ENCODE data around the gene DDX27. TPM values are rescaled to one million over a fixed set of nuclear protein-coding genes. Genes with fewer than 3 reads are reported as not detected.

DDX27 gene
- polyA plus RNA-seq, 1 donor, result 51.2 TPM

- Histone ChIP-seq H3K4me3 (ENCODE audit: low read length) (no peak overlapping the region), H3K36me3 (ENCODE audit: control insufficient read depth, insufficient read depth, low read length) (peaks cover 91% of the 10 kb centered on the region), H3K27me3 (ENCODE audit: control insufficient read depth, insufficient read depth, low read length) (no peaks in the 10 kb centered on the region), H3K4me1 (ENCODE audit: control insufficient read depth, insufficient read depth, low read length) (no peaks in the 10 kb centered on the region), H3K27ac (ENCODE audit: low read length) (no peak overlapping the region), H3K9me3 (ENCODE audit: control insufficient read depth, low read depth, low read length) (no peaks in the 10 kb centered on the region)
- peak in 1 of 2 donors; percentile 47 for DNase-seq
- WGBS (ENCODE audit: insufficient coverage, low lambda C conversion rate), result no CpG with 5 or more reads among the region's 3 CpGs
Measured at GRCh38 chr20:49245921-49246740, 26.9 kb downstream of the DDX27 start.

- WGBS (ENCODE audit: insufficient coverage, low lambda C conversion rate), result 100% methylated on average over 1 of the region's 8 CpGs
- no peak for DNase-seq
- Histone ChIP-seq H3K4me1 (ENCODE audit: control insufficient read depth, insufficient read depth, low read length) (no peaks in the 10 kb centered on the region), H3K27me3 (ENCODE audit: control insufficient read depth, insufficient read depth, low read length) (no peaks in the 10 kb centered on the region), H3K36me3 (ENCODE audit: control insufficient read depth, insufficient read depth, low read length) (peaks cover 90% of the 10 kb centered on the region), H3K9me3 (ENCODE audit: control insufficient read depth, low read depth, low read length) (no peaks in the 10 kb centered on the region), H3K27ac (ENCODE audit: low read length) (no peak overlapping the region), H3K4me3 (ENCODE audit: low read length) (no peak overlapping the region)
Measured at GRCh38 chr20:49247169-49247723, 28.0 kb downstream of the DDX27 start.

GRCh38 chr20:49247792-49248191 lies 28.6 kb downstream of the DDX27 start:
- Histone ChIP-seq H3K4me1 (ENCODE audit: control insufficient read depth, insufficient read depth, low read length) (no peaks in the 10 kb centered on the region), H3K9me3 (ENCODE audit: control insufficient read depth, low read depth, low read length) (no peaks in the 10 kb centered on the region), H3K4me3 (ENCODE audit: low read length) (no peak overlapping the region), H3K27ac (ENCODE audit: low read length) (no peak overlapping the region), H3K27me3 (ENCODE audit: control insufficient read depth, insufficient read depth, low read length) (no peaks in the 10 kb centered on the region), H3K36me3 (ENCODE audit: control insufficient read depth, insufficient read depth, low read length) (peaks cover 91% of the 10 kb centered on the region)
- no peak for DNase-seq
- no CpG with 5 or more reads among the region's 5 CpGs for WGBS (ENCODE audit: insufficient coverage, low lambda C conversion rate)

GRCh38 chr20:49248301-49248700 lies 29.1 kb downstream of the DDX27 start:
- WGBS (ENCODE audit: insufficient coverage, low lambda C conversion rate), result no CpG with 5 or more reads among the region's 10 CpGs
- no peaks in the 10 kb centered on the region for H3K27me3 ChIP-seq (ENCODE audit: control insufficient read depth, insufficient read depth, low read length)

GRCh38 chr20:49248879-49249665 lies 29.9 kb downstream of the DDX27 start:
- Histone ChIP-seq H3K4me3 (ENCODE audit: low read length) (no peak overlapping the region), H3K4me1 (ENCODE audit: control insufficient read depth, insufficient read depth, low read length) (no peaks in the 10 kb centered on the region), H3K27ac (ENCODE audit: low read length) (no peak overlapping the region), H3K27me3 (ENCODE audit: control insufficient read depth, insufficient read depth, low read length) (no peaks in the 10 kb centered on the region), H3K36me3 (ENCODE audit: control insufficient read depth, insufficient read depth, low read length) (peaks cover 90% of the 10 kb centered on the region), H3K9me3 (ENCODE audit: control insufficient read depth, low read depth, low read length) (no peaks in the 10 kb centered on the region)
- no peak for DNase-seq
- no CpG with 5 or more reads among the region's 18 CpGs for WGBS (ENCODE audit: insufficient coverage, low lambda C conversion rate)

More at GRCh38 chr20:49248301-49248700, 29.1 kb downstream of the DDX27 start:
- no peak overlapping the region for H3K4me3 ChIP-seq (ENCODE audit: low read length)
- H3K4me1 ChIP-seq (ENCODE audit: control insufficient read depth, insufficient read depth, low read length), result no peaks in the 10 kb centered on the region
- H3K9me3 ChIP-seq (ENCODE audit: control insufficient read depth, low read depth, low read length), result no peaks in the 10 kb centered on the region
- H3K27ac ChIP-seq (ENCODE audit: low read length), result no peak overlapping the region
- no peak for DNase-seq
- H3K36me3 ChIP-seq (ENCODE audit: control insufficient read depth, insufficient read depth, low read length), result peaks cover 90% of the 10 kb centered on the region

GRCh38 chr20:49252556-49253350 lies 33.5 kb downstream of the DDX27 start:
- WGBS (ENCODE audit: insufficient coverage, low lambda C conversion rate), result 100% methylated on average over 1 of the region's 6 CpGs
- DNase-seq, result no peak
- peaks cover 90% of the 10 kb centered on the region for H3K36me3 ChIP-seq (ENCODE audit: control insufficient read depth, insufficient read depth, low read length)
- H3K9me3 ChIP-seq (ENCODE audit: control insufficient read depth, low read depth, low read length), result no peaks in the 10 kb centered on the region
- no peaks in the 10 kb centered on the region for H3K4me1 ChIP-seq (ENCODE audit: control insufficient read depth, insufficient read depth, low read length)
- H3K27me3 ChIP-seq (ENCODE audit: control insufficient read depth, insufficient read depth, low read length), result no peaks in the 10 kb centered on the region
- H3K27ac ChIP-seq (ENCODE audit: low read length), result no peak overlapping the region
- H3K4me3 ChIP-seq (ENCODE audit: low read length), result no peak overlapping the region

- Histone ChIP-seq H3K27me3 (ENCODE audit: control insufficient read depth, insufficient read depth, low read length) (no peaks in the 10 kb centered on the region), H3K36me3 (ENCODE audit: control insufficient read depth, insufficient read depth, low read length) (peaks cover 81% of the 10 kb centered on the region), H3K4me3 (ENCODE audit: low read length) (no peak overlapping the region), H3K9me3 (ENCODE audit: control insufficient read depth, low read depth, low read length) (no peaks in the 10 kb centered on the region), H3K4me1 (ENCODE audit: control insufficient read depth, insufficient read depth, low read length) (no peaks in the 10 kb centered on the region), H3K27ac (ENCODE audit: low read length) (no peak overlapping the region)
- WGBS (ENCODE audit: insufficient coverage, low lambda C conversion rate), result no CpG with 5 or more reads among the region's 6 CpGs
- DNase-seq, result no peak
Measured at GRCh38 chr20:49256261-49256660, 37.0 kb downstream of the DDX27 start.

- Histone ChIP-seq H3K36me3 (ENCODE audit: control insufficient read depth, insufficient read depth, low read length) (peaks cover 78% of the 10 kb centered on the region), H3K4me3 (ENCODE audit: low read length) (no peak overlapping the region), H3K27ac (ENCODE audit: low read length) (no peak overlapping the region), H3K27me3 (ENCODE audit: control insufficient read depth, insufficient read depth, low read length) (no peaks in the 10 kb centered on the region), H3K9me3 (ENCODE audit: control insufficient read depth, low read depth, low read length) (no peaks in the 10 kb centered on the region), H3K4me1 (ENCODE audit: control insufficient read depth, insufficient read depth, low read length) (no peaks in the 10 kb centered on the region)
- DNase-seq, result no peak
- WGBS (ENCODE audit: insufficient coverage, low lambda C conversion rate), result 92% methylated on average over 2 of the region's 4 CpGs
Measured at GRCh38 chr20:49259284-49259683, 40.1 kb downstream of the DDX27 start.

GRCh38 chr20:49259799-49260198 lies 40.6 kb downstream of the DDX27 start:
- Histone ChIP-seq H3K27ac (ENCODE audit: low read length) (no peak overlapping the region), H3K4me1 (ENCODE audit: control insufficient read depth, insufficient read depth, low read length) (no peaks in the 10 kb centered on the region), H3K4me3 (ENCODE audit: low read length) (no peak overlapping the region), H3K9me3 (ENCODE audit: control insufficient read depth, low read depth, low read length) (no peaks in the 10 kb centered on the region), H3K27me3 (ENCODE audit: control insufficient read depth, insufficient read depth, low read length) (no peaks in the 10 kb centered on the region), H3K36me3 (ENCODE audit: control insufficient read depth, insufficient read depth, low read length) (peaks cover 78% of the 10 kb centered on the region)
- WGBS (ENCODE audit: insufficient coverage, low lambda C conversion rate), result no CpG with 5 or more reads among the region's 2 CpGs
- DNase-seq, result no peak

GRCh38 chr20:49260218-49260617 lies 41.0 kb downstream of the DDX27 start:
- H3K4me3 ChIP-seq (ENCODE audit: low read length), result no peak overlapping the region
- no peak for DNase-seq
- H3K4me1 ChIP-seq (ENCODE audit: control insufficient read depth, insufficient read depth, low read length), result no peaks in the 10 kb centered on the region
- no peak overlapping the region for H3K27ac ChIP-seq (ENCODE audit: low read length)
- H3K36me3 ChIP-seq (ENCODE audit: control insufficient read depth, insufficient read depth, low read length), result peaks cover 80% of the 10 kb centered on the region
- WGBS (ENCODE audit: insufficient coverage, low lambda C conversion rate), result no CpG with 5 or more reads among the region's 4 CpGs
- no peaks in the 10 kb centered on the region for H3K27me3 ChIP-seq (ENCODE audit: control insufficient read depth, insufficient read depth, low read length)
- no peaks in the 10 kb centered on the region for H3K9me3 ChIP-seq (ENCODE audit: control insufficient read depth, low read depth, low read length)

All from large intestine (tissue), 3 donors.